GM23248 (cell line): ENCODE data around the gene SMKR1. TPM values are rescaled to one million over a fixed set of nuclear protein-coding genes. Genes with fewer than 3 reads are reported as not detected.

ENCODE experiments used
- DNase-seq: peaks from one replicate; pipeline ENCODE4 v3.0.0-alpha.2; 2015
- H2AFZ ChIP-seq: fragments of 200-600 bp; sonication (generic); 2 replicates; pipeline ENCODE4 v1.6.1; 2016; ENCODE audit warnings: antibody characterized with exemption
- H3F3A ChIP-seq: fragments of 200-600 bp; sonication (generic); 2 replicates; pipeline ENCODE4 v1.6.1; 2016; ENCODE audit warnings: mild to moderate bottlenecking, antibody characterized with exemption, mixed run types; ENCODE audit not compliant: insufficient read depth
- H3K27ac ChIP-seq: fragments of 200-600 bp; sonication (generic); 2 replicates; pipeline ENCODE4 v1.5.1; 2016; ENCODE audit warnings: mild to moderate bottlenecking
- H3K27me3 ChIP-seq: fragments of 200-600 bp; sonication (generic); replicated peaks from 2 replicates; pipeline ENCODE4 v1.6.1; 2016; ENCODE audit warnings: mild to moderate bottlenecking; ENCODE audit not compliant: insufficient read depth
- H3K36me3 ChIP-seq: fragments of 200-600 bp; sonication (generic); 2 replicates; pipeline ENCODE4 v1.6.1; 2016; ENCODE audit warnings: low read depth, mild to moderate bottlenecking
- H3K4me1 ChIP-seq: fragments of 200-600 bp; sonication (generic); 2 replicates; pipeline ENCODE4 v1.6.1; 2016; ENCODE audit warnings: mild to moderate bottlenecking; ENCODE audit not compliant: insufficient read depth
- H3K4me2 ChIP-seq: fragments of 200-600 bp; sonication (generic); one replicate; pipeline ENCODE4 v1.6.1; 2016; ENCODE audit warnings: mild to moderate bottlenecking; ENCODE audit not compliant: unreplicated experiment
- H3K4me3 ChIP-seq: fragments of 200-600 bp; sonication (generic); 2 replicates; pipeline ENCODE4 v1.5.1; 2016; ENCODE audit warnings: mild to moderate bottlenecking
- H3K79me2 ChIP-seq: fragments of 200-600 bp; sonication (generic); 2 replicates; pipeline ENCODE4 v1.6.1; 2016; ENCODE audit warnings: mild to moderate bottlenecking; ENCODE audit not compliant: insufficient read depth
- H3K9ac ChIP-seq: fragments of 200-600 bp; sonication (generic); 2 replicates; pipeline ENCODE4 v1.6.1; 2016; ENCODE audit warnings: mild to moderate bottlenecking
- H3K9me2 ChIP-seq: fragments of 200-600 bp; sonication (generic); 2 replicates; pipeline ENCODE4 v1.6.1; 2016; ENCODE audit warnings: mixed run types, mild to moderate bottlenecking, moderate library complexity; ENCODE audit not compliant: insufficient read depth
- H3K9me3 ChIP-seq: fragments of 200-600 bp; sonication (generic); one replicate; pipeline ENCODE4 v1.6.1; 2017; ENCODE audit warnings: low read depth
- H4K20me1 ChIP-seq: fragments of 200-600 bp; sonication (generic); 2 replicates; pipeline ENCODE4 v1.6.0; 2016; ENCODE audit not compliant: insufficient read depth
- EZH2 ChIP-seq: fragments of 200-600 bp; sonication (generic); IDR thresholded peaks from 2 replicates; pipeline ENCODE4 v1.6.1; 2018; ENCODE audit warnings: antibody characterized with exemption, mild to moderate bottlenecking; ENCODE audit not compliant: insufficient read depth, poor library complexity, severe bottlenecking
- EZH2phosphoT487 ChIP-seq: fragments of 200-600 bp; sonication (generic); IDR thresholded peaks from 2 replicates; pipeline ENCODE4 v1.6.1; 2018; ENCODE audit warnings: antibody characterized with exemption, moderate library complexity, mild to moderate bottlenecking, low read depth; ENCODE audit not compliant: insufficient read depth
- WGBS, 2 experiments: methylation state at CpG; one replicate each; pipeline ENCODE4 v1.1.6; 2015 to 2017; ENCODE audit warnings: low lambda C conversion rate in 2 of 2, low coverage in 1 of 2; ENCODE audit errors: missing lambda C conversion rate in 2 of 2; 5-methylcytosine and 5-hydroxymethylcytosine counted together
- in situ Hi-C: fragments of 300-500 bp; cut with MboI; formaldehyde crosslinking; loops from 2 replicates; pipeline ENCODE4 v1.15.0; 2020
- polyA plus RNA-seq: library from polyadenylated mRNA; unstranded; fragments of >200 nt; fragmentation: Nextera tagmentation; extraction: Ambion mirVana; gene quantifications from 2 replicates; pipeline ENCODE4 v1.2.1, GENCODE V29; 2016
- total RNA-seq: library from RNA; depleted of rRNA; stranded (reverse); fragments of >200 nt; shearing (Covaris generic); gene quantifications from 2 replicates; pipeline ENCODE4 v1.2.3, GENCODE V29; 2014

SMKR1 gene
- total and polyA plus RNA-seq, 2 experiments from 2014 or later = 0.18 TPM; not detected in 1

GRCh38 chr7:129464194-129464593 is 38.1 kb upstream of the SMKR1 start:
- TF ChIP-seq EZH2phosphoT487 = no peak
- no peak for TF ChIP-seq EZH2
- H3K4me2 ChIP-seq = no peak overlapping the region
- H4K20me1 ChIP-seq = no peaks in the 10 kb centered on the region
- no peak for DNase-seq
- no peaks in the 10 kb centered on the region for H3K27me3 ChIP-seq
- peaks cover 8% of the 10 kb centered on the region; the same call in 1 of the 2 replicates for H3F3A ChIP-seq
- no peaks in the 10 kb centered on the region for H3K79me2 ChIP-seq
- peaks cover 23% of the 10 kb centered on the region for H3K4me1 ChIP-seq
- no peak overlapping the region for H2AFZ ChIP-seq
- H3K9ac ChIP-seq = no peak overlapping the region
- no peak overlapping the region for H3K4me3 ChIP-seq
- no peaks in the 10 kb centered on the region for H3K9me2 ChIP-seq
- no peak overlapping the region for H3K27ac ChIP-seq
- no peaks in the 10 kb centered on the region for H3K36me3 ChIP-seq
- WGBS, 2 experiments = 96 to 97% methylated on average over 4 of the region's 4 CpGs
- H3K9me3 ChIP-seq = no peaks in the 10 kb centered on the region
- in situ Hi-C loops = loop anchor here (10.0 kb wide), 1 partner anchor 99 kb away; no protein-coding TSS in a partner anchor

DNA sequence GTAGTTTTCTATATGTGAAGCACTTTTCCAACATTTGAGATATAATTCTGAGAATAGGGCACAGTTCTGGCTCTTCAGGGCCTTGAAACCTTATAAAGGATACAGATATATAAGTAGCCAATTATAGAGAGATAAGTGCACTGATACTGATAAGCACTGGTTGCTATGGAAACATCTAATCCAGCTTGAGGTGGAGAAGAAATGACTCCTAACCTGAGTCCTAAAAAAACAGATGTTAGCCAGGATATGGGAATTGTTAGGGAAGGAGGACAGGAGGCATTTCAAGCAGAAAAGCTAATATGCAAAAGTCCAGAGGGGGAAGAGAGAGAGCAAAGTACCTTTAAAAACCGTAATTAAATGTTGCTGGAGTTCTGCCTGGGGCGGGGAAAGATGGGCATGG is 37.3 kb upstream of the SMKR1 start:
- in situ Hi-C loops = loop anchor here (10.0 kb wide), 1 partner anchor 100 kb away; no protein-coding TSS in a partner anchor

GRCh38 chr7:129466796-129467195 is 35.5 kb upstream of the SMKR1 start:
- no peaks in the 10 kb centered on the region for H3K36me3 ChIP-seq
- no peak overlapping the region for H3K4me3 ChIP-seq
- no peak overlapping the region for H2AFZ ChIP-seq
- H4K20me1 ChIP-seq = no peaks in the 10 kb centered on the region
- H3K9ac ChIP-seq = no peak overlapping the region
- in situ Hi-C loops = loop anchor here (10.0 kb wide), 1 partner anchor 102 kb away; no protein-coding TSS in a partner anchor
- H3K27me3 ChIP-seq = no peaks in the 10 kb centered on the region
- no peaks in the 10 kb centered on the region for H3K79me2 ChIP-seq
- TF ChIP-seq EZH2 = no peak
- TF ChIP-seq EZH2phosphoT487 = no peak
- no peaks in the 10 kb centered on the region for H3K9me3 ChIP-seq
- H3K4me1 ChIP-seq = peaks cover 35% of the 10 kb centered on the region
- peaks cover 18% of the 10 kb centered on the region for H3F3A ChIP-seq
- whole genome bisulfite sequencing, 2 experiments = 56 to 67% methylated on average over 3 of the region's 3 CpGs
- no peak for DNase-seq
- no peak overlapping the region for H3K27ac ChIP-seq
- no peak overlapping the region for H3K4me2 ChIP-seq
- H3K9me2 ChIP-seq = no peaks in the 10 kb centered on the region

More for the DNA sequence above, 37.3 kb upstream of the SMKR1 start:
- DNase-seq = no peak
- Histone ChIP-seq H2AFZ (no peak overlapping the region), H3K9me3 (no peaks in the 10 kb centered on the region), H3K79me2 (no peaks in the 10 kb centered on the region), H3K4me1 (peaks cover 26% of the 10 kb centered on the region), H3K27ac (no peak overlapping the region), H3K4me3 (no peak overlapping the region), H3K4me2 (no peak overlapping the region), H3K27me3 (no peaks in the 10 kb centered on the region), H3F3A (peaks cover 8% of the 10 kb centered on the region; the same call in 1 of the 2 replicates), H4K20me1 (no peaks in the 10 kb centered on the region), H3K9ac (no peak overlapping the region), H3K36me3 (no peaks in the 10 kb centered on the region), H3K9me2 (no peaks in the 10 kb centered on the region)
- WGBS, 2 experiments = 66 to 86% methylated on average over 2 of the region's 2 CpGs
- no peak for TF ChIP-seq EZH2phosphoT487

DNA sequence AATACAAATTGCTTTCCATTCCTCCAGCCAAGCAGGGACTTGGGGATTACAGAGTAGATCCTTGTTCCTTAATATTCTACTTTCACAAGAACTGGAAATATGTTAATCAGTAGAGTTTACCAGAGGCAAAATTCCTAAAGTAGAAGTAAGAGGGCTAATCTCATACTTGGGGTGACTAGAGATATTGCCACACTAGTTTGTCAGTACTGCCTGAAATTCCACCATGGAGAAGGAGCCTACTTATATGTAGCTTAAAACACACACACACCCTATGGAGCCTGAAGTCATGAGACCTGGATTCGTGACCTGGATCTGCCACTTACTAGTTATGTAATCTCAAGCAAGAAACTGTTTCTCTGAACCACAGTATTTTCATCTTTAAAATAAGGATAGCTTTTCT is 34.2 kb upstream of the SMKR1 start:
- DNase-seq = peak; percentile 83
- peak overlapping the region; percentile 43 for H3K4me2 ChIP-seq

GRCh38 chr7:129468547-129468946 is 33.8 kb upstream of the SMKR1 start:
- Histone ChIP-seq H3K4me3 (no peak overlapping the region), H3K9ac (no peak overlapping the region), H3K27ac (peak overlapping the region; percentile 28; the same call in 1 of the 2 replicates), H4K20me1 (no peaks in the 10 kb centered on the region), H2AFZ (no peak overlapping the region), H3K9me2 (no peaks in the 10 kb centered on the region), H3F3A (peaks cover 22% of the 10 kb centered on the region), H3K4me2 (peak overlapping the region; percentile 43), H3K9me3 (no peaks in the 10 kb centered on the region), H3K27me3 (no peaks in the 10 kb centered on the region), H3K36me3 (no peaks in the 10 kb centered on the region), H3K79me2 (no peaks in the 10 kb centered on the region), H3K4me1 (peaks cover 40% of the 10 kb centered on the region)
- peak; percentile 7 for DNase-seq
- TF ChIP-seq EZH2phosphoT487 (no peak), EZH2 (no peak)
- in situ Hi-C loops = loop anchor here (10.0 kb wide), 1 partner anchor 104 kb away; no protein-coding TSS in a partner anchor
- WGBS, 2 experiments = 86 to 88% methylated on average over 4 of the region's 4 CpGs

More for the DNA sequence above, 34.2 kb upstream of the SMKR1 start:
- TF ChIP-seq EZH2 (no peak), EZH2phosphoT487 (no peak)
- H3K9ac ChIP-seq = no peak overlapping the region
- H3F3A ChIP-seq = peaks cover 22% of the 10 kb centered on the region
- no peaks in the 10 kb centered on the region for H4K20me1 ChIP-seq
- in situ Hi-C loops = loop anchor here (10.0 kb wide), 1 partner anchor 103 kb away; no protein-coding TSS in a partner anchor
- no peaks in the 10 kb centered on the region for H3K27me3 ChIP-seq
- H3K27ac ChIP-seq = peak overlapping the region; percentile 28
- H3K9me2 ChIP-seq = no peaks in the 10 kb centered on the region
- H3K9me3 ChIP-seq = no peaks in the 10 kb centered on the region
- no peak overlapping the region for H3K4me3 ChIP-seq
- H3K36me3 ChIP-seq = no peaks in the 10 kb centered on the region
- H3K79me2 ChIP-seq = no peaks in the 10 kb centered on the region
- H2AFZ ChIP-seq = no peak overlapping the region
- 68 to 69% methylated on average over 1 of the region's 1 CpG for WGBS, 2 experiments
- peaks cover 40% of the 10 kb centered on the region for H3K4me1 ChIP-seq
